Cardiac fibroblast (primary cell): ENCODE measurements around the gene DAPK2.

Experiments used
- DNase-seq, 2 donors: peaks; one replicate each; pipeline versions ENCODE4 v3.0.0 to v3.0.0-alpha.2; 2010; ENCODE audit warnings: low read depth in 2 of 2
- H3K4me3 ChIP-seq, 2 donors: replicated peaks in 1 of 2; 1 replicate in 1 of 2; 2 replicates in 1 of 2; pipeline ENCODE4 v1.5.1; 2011; ENCODE audit warnings: low read depth in 2 of 2, low read length in 2 of 2, mild to moderate bottlenecking in 2 of 2, moderate library complexity in 1 of 2
- TF ChIP-seq, protein P1 (sequence below): IDR thresholded peaks from one replicate; pipeline ENCODE4 v1.5.1; 2011; ENCODE audit warnings: low read depth, mild to moderate bottlenecking, low read length, inconsistent platforms

DAPK2 gene

DNA sequence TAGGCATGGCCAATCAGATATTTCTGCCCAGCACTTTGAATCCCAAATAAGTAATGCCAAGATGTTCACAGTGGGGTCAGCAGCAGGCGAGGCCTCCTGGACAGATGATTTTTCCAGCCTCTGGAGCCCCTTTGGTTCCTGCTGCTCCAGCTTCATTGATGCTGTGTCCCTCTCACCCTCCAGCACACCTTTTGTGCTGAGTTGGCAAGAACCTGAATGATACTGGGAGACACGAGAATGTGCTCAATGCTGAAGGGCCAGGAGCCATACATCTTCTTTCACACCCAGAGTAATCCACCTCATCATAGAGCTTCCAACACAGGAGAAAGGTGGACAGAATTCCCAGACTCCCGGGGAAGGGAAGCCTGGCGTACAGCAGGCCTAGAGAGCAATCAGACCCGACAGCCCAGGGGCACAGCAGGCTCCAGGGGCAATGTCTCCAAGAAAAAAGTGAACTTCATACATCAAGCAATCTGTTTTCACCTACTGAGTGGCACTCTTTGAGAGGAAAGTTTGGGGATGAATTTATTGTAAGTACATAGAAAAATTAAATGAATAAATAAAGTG, 6.7 kb upstream of the DAPK2 start:
- no peak overlapping the region for H3K4me3 ChIP-seq
- DNase-seq, result no peak
- TF ChIP-seq, protein P1, sequence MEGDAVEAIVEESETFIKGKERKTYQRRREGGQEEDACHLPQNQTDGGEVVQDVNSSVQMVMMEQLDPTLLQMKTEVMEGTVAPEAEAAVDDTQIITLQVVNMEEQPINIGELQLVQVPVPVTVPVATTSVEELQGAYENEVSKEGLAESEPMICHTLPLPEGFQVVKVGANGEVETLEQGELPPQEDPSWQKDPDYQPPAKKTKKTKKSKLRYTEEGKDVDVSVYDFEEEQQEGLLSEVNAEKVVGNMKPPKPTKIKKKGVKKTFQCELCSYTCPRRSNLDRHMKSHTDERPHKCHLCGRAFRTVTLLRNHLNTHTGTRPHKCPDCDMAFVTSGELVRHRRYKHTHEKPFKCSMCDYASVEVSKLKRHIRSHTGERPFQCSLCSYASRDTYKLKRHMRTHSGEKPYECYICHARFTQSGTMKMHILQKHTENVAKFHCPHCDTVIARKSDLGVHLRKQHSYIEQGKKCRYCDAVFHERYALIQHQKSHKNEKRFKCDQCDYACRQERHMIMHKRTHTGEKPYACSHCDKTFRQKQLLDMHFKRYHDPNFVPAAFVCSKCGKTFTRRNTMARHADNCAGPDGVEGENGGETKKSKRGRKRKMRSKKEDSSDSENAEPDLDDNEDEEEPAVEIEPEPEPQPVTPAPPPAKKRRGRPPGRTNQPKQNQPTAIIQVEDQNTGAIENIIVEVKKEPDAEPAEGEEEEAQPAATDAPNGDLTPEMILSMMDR, result no peak

DNA sequence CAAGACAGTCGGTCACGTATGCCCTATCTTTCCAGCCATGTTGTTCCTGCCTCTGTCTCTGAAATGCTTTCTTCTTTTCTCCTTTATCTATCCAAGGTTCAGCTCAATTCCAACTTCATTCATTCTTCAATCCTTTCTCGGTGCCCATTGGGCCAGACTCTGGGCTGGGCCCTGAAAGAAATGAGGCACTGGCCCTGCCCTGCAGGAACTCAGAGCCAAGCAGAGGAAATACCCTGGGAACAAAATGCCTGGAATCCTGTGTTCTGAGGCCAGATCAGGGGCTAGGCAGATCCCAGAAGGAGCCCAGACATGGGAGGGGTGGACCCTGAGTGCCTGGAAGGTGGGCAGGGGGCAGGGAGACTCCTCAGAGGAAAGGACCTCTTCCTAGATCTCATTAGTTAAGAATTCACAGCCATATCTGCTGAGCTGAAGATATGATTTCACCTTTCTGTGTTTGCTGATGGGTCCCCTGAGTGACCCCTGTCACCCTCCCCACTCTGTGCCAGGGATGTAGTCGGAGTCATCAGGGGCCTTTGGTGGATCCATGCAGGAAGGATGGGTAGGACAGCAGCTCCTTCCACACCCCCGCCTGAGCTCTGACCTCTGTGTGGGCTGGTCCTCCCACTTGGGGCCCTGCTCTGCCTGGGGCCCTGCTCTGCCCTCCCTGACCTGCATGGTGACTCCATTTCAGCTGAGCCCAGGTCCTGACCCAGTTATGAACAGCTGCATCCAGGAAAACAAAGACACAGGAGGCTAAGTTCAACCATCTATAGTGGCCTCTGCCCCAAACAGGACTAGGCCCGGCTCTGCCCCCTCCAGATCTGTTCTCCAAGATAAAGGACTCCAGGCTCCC, 5.3 kb upstream of the DAPK2 start:
- TF ChIP-seq, protein P1, result no peak
- H3K4me3 ChIP-seq, result no peak overlapping the region
- DNase-seq, result no peak

DNA sequence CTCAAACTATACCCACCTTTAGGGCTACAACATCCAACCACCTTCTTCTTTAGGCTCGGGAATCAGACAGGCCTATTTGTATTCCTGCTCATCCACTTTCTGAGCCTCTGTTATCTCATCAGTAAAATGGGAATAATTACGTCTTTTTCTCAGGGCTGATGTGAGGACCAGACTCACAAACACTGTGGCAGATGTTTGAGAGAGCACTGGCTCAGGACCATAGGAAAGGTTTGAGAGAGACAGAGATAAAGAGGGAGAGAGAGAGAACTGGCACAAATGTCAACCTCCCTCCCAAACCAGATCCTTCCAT, 4.8 kb upstream of the DAPK2 start:
- TF ChIP-seq, protein P1, result no peak
- no peak overlapping the region for H3K4me3 ChIP-seq
- DNase-seq, result no peak

DNA sequence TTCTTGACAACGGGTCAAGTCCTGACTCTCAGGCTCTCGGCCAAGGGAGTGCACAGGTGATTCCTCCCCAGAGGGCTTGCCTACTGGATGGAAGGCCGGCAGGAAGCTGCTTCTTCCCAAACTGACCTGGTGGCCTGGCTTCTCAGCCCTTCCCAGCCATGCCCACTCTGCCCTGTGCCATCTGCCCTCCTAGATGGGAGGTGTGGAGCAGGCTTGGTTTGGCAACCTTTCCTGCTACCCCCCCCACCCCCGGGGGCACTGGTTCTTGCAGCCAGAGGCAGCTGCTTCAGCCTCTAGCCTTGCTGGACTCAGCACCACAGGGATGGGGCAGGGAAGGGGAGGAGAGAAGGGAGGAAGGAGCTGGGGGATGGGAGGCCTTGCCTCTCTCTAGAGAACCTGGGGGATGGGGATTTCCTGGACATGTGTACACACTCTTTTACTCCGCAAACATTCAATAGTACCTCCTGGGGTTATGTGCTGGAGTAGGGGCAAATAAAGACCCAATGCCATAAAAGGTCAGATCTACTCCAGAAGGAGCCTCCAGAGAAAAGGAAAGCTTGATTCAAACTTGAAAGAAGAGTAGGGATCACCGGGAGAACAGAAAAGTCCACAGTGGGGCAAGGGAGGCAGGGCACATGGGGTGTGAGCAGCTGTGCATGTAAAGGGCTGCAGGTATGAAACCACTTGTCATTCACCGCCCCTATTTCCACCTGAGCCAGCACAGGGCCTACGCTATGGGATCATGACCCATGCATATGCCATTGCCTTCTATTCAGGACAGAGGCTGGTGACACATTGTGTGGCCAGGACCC, 4.2 kb upstream of the DAPK2 start:
- no peak overlapping the region for H3K4me3 ChIP-seq
- TF ChIP-seq, protein P1, result no peak
- no peak for DNase-seq

DNA sequence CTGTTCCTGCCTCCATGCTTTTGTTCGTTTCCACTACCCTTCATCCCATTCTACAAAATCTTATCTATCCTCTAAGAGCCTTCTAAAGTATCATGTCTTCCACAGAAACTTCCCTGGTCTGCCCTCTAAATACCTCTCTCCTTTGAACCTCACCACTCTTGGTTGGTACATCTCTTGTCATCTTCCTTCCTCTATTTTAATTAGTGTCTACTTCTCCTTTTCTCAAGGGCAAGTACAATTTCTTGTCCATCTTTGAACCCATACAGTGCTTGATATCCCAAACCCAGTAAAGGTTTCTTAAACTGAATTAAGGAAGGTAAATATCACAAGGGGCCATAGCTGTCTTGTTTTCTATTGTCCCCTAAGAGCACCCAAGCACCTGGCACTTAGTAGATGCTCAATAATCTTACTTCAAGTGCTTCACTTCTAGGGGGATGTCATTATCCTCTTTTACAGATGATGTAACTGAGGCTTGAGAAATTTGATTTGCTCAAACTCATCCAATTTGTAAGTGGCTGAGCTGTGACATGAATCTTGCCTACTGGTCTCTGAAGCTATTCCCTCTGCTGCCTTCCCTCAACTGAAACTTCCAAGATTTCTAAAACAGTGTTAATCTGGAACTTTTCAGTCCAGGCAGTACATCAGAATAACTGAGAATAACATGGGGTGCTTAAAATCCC, 2.6 kb upstream of the DAPK2 start:
- DNase-seq, result no peak
- TF ChIP-seq, protein P1, result no peak
- H3K4me3 ChIP-seq, result no peak overlapping the region

DNA sequence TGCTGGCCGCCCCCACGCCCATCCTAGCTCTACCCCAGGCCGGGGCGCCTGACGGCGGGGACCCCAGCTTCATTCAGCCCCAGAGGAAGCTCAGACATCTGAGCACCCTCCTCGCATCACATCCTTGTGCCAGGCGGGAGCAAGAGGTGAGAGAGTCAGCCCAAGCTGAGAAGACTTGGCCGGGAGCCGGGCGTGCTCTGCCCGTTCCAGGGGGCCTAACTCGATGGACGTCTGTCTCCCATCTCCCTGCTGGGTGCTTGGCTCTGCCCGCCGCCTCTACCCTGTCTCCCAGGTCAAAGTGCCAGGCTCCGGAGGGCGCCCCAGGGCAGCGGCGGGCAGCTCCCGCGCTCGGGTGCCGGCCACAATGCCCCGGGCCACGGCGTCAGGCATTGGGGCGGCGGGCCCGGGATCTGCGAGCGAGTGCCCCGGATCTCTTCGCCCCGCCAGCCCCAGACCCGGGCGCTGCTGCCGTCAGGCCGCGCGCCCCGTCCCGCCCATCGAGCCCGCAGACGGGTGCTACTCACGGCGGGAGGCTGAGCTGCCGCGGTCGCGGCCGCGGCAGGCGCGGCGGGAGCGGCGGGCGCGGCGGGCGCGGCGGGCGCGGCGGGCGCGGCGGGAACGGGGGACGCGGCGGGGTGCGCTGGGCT, 388 bp downstream of the DAPK2 start:
- no peak for DNase-seq
- TF ChIP-seq, protein P1, result no peak
- peak overlapping the region; percentile 34 to 48 for H3K4me3 ChIP-seq
